ENCODE measurements around the gene MED27.

The MED27 gene

GRCh38 chr9:131992906-131993657 lies 86.6 kb downstream of the MED27 start:
- DNase-seq = no peak

- DNase-seq = no peak
Observed at GRCh38 chr9:131987232-131987631, 92.4 kb downstream of the MED27 start.

GRCh38 chr9:131986576-131986975 lies 93.1 kb downstream of the MED27 start:
- DNase-seq = no peak

- no peak for DNase-seq
Observed at GRCh38 chr9:131986089-131986488, 93.6 kb downstream of the MED27 start.

GRCh38 chr9:131984564-131984963 lies 95.1 kb downstream of the MED27 start:
- no peak for DNase-seq

- no peak for DNase-seq
Observed at GRCh38 chr9:131982671-131983239, 96.9 kb downstream of the MED27 start.

- DNase-seq = no peak
Observed at GRCh38 chr9:131982102-131982501, 97.6 kb downstream of the MED27 start.

- no peak for DNase-seq
Observed at GRCh38 chr9:131981116-131981776, 98.4 kb downstream of the MED27 start.

GRCh38 chr9:131980267-131981016 lies 99.2 kb downstream of the MED27 start:
- DNase-seq = no peak

- no peak for DNase-seq
Observed at GRCh38 chr9:131977109-131977838, 102.4 kb downstream of the MED27 start.

GRCh38 chr9:131976157-131977108 lies 103.2 kb downstream of the MED27 start:
- DNase-seq = no peak

- no peak for DNase-seq
Observed at GRCh38 chr9:131972889-131973288, 106.8 kb downstream of the MED27 start.

GRCh38 chr9:131971482-131972074 lies 108.1 kb downstream of the MED27 start:
- DNase-seq = no peak

GRCh38 chr9:131969469-131969989 lies 110.1 kb downstream of the MED27 start:
- DNase-seq = peak; percentile 74

- DNase-seq = peak; percentile 58
Observed at GRCh38 chr9:131968632-131969031, 111.0 kb downstream of the MED27 start.

GRCh38 chr9:131965841-131966240 lies 113.8 kb downstream of the MED27 start:
- no peak for DNase-seq

- DNase-seq = no peak
Observed at GRCh38 chr9:131965103-131965502, 114.6 kb downstream of the MED27 start.

- DNase-seq = no peak
Observed at GRCh38 chr9:131963072-131964030, 116.3 kb downstream of the MED27 start.

- DNase-seq = no peak
Observed at GRCh38 chr9:131961496-131961880, 118.2 kb downstream of the MED27 start.

Measured in NCI-H524 treated with DMSO at 0.1 percent for 48 hours (cell line).